H1 (cell line): ENCODE results near the gene RPRML. TPM values are rescaled to one million over a fixed set of nuclear protein-coding genes. Genes with fewer than 3 reads are reported as not detected.

ENCODE experiments used
- TBP ChIP-seq: IDR thresholded peaks from 2 replicates; pipeline ENCODE4 v1.6.1; 2011; ENCODE audit warnings: low read depth, low read length, improper control_type of control experiment
- polyA plus RNA-seq, 7 experiments: library from polyadenylated mRNA; depleted of rRNA in 3 of 7; stranded (reverse) in 5 of 7; unstranded in 2 of 7; fragments of >200 nt in 5 of 7; fragments of 200-250 nt in 2 of 7; gene quantifications; 1 replicate in 5 of 7; 2 replicates in 1 of 7; 4 replicates in 1 of 7; pipeline versions ENCODE4 v1.2.1 to v1.2.3, GENCODE V29; 2011 to 2013; ENCODE audit warnings: missing spikeins in 2 of 7, mixed read lengths in 2 of 7
- total RNA-seq: library from RNA; stranded (reverse); fragmentation: NEBNext Ultra II Directional; extraction: Animal tissue kit (Norgen Biotek cat#: 25700); gene quantifications from 2 replicates; pipeline ENCODE4 v1.2.1, GENCODE V29; 2021
- TF ChIP-seq, protein P1 (sequence below): IDR thresholded peaks from 2 replicates; pipeline ENCODE4 v1.6.1; 2012; ENCODE audit warnings: low read length, inconsistent platforms

The RPRML gene
- total and polyA plus RNA-seq, 2 of the 8 experiments (the other 6 are each of a cell fraction or from before 2014, with no cell fraction given), result 3.5 to 5.5 TPM

DNA sequence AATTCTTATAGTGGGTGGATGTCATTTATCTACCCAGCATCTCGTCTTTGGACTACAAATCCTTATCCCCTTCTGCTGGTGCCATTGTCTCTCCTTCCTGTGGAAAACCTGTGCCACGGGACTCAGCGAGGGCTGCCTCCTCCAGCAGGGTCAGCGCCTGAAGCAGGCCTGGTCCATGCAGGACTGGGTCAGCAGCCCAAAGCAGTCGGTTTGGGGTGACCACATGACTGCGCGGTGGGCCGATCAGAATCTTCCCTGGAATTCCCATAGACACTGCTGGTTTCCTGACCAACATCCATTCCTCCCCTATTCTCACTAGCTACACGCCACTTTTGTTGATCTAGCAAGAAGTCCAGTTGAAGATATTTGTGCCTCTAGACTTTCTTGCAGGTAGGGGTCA, 26.9 kb downstream of the RPRML start (continued):
- TF ChIP-seq, protein P1, sequence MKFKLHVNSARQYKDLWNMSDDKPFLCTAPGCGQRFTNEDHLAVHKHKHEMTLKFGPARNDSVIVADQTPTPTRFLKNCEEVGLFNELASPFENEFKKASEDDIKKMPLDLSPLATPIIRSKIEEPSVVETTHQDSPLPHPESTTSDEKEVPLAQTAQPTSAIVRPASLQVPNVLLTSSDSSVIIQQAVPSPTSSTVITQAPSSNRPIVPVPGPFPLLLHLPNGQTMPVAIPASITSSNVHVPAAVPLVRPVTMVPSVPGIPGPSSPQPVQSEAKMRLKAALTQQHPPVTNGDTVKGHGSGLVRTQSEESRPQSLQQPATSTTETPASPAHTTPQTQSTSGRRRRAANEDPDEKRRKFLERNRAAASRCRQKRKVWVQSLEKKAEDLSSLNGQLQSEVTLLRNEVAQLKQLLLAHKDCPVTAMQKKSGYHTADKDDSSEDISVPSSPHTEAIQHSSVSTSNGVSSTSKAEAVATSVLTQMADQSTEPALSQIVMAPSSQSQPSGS, result no peak
- TF ChIP-seq TBP, result no peak
